Nucleus accumbens (tissue), 56 donors: Measurements from ENCODE around the gene CAPN11.
A peak's percentile ranks its signal among the peaks of the same experiment; 100 is the strongest.

ENCODE experiments used
- DNase-seq, 56 donors: peaks; one replicate each; lab custom pipeline; 2025; lab: John Stamatoyannopoulos, UW

The CAPN11 gene

DNA sequence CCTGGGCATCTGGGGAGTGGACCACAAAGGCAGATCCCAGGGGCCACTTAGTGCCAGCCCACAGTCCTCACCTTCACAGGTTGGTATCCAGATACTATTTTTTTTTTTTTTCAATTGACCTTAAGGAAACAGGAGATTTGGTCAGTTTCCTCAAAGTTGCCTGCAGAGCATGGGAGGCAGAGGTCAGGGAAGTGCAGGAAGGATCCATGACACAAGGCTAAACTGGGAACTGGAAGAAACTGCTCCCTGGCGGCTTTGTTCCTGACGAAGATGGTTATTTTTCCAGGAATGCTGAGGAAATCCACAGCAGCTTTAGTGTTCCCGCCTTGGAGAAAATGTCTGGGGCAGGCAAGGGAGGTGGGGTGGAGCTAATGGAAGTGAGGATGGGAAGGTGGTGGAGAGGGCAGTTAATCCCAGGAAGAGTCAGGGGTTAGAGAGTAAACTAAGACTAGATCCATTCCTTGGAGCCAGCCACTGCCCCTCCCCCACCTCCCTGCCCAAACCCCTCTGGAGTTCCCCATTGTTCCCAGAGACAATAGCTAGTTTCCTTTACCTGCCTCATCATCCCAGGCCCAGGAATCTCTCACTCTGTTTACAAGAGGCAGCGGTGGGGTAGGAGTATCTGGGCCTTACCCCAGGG is 43.8 kb downstream of the CAPN11 start:
- DNase-seq: no peak

- no peak for DNase-seq
Measured at GRCh38 chr6:44202972-44203750, 44.5 kb downstream of the CAPN11 start.

GRCh38 chr6:44203955-44204354 is 45.3 kb downstream of the CAPN11 start:
- DNase-seq: no peak

DNA sequence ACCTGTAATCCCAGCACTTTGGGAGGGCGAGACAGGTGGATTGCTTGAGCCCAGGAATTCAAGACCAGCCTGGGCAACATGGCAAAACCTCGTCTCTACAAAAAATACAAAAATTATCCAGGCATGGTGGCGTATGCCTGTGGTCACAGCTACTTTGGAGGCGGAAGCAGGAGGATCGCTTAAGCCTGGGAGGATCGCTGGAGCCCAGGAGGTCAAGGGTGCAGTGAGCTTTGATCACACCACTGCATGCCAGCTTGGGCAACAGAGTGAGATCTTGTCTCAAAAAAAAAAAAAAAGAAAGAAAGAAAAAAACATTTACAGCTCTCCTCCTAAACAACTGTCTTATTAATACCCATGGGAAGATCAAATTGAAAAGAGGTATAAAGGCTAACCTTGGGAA is 49.3 kb downstream of the CAPN11 start:
- no peak for DNase-seq

GRCh38 chr6:44211284-44211683 is 52.7 kb downstream of the CAPN11 start:
- no peak for DNase-seq

- DNase-seq: no peak
Measured at GRCh38 chr6:44214307-44214706, 55.7 kb downstream of the CAPN11 start.

- DNase-seq: no peak
Measured at GRCh38 chr6:44216677-44217331, 58.2 kb downstream of the CAPN11 start, which contains the start of gene MYMX. Gene MYMX (plus strand): TSS chr6:44216926. CDS start chr6:44217472, 546 bp downstream.

DNA sequence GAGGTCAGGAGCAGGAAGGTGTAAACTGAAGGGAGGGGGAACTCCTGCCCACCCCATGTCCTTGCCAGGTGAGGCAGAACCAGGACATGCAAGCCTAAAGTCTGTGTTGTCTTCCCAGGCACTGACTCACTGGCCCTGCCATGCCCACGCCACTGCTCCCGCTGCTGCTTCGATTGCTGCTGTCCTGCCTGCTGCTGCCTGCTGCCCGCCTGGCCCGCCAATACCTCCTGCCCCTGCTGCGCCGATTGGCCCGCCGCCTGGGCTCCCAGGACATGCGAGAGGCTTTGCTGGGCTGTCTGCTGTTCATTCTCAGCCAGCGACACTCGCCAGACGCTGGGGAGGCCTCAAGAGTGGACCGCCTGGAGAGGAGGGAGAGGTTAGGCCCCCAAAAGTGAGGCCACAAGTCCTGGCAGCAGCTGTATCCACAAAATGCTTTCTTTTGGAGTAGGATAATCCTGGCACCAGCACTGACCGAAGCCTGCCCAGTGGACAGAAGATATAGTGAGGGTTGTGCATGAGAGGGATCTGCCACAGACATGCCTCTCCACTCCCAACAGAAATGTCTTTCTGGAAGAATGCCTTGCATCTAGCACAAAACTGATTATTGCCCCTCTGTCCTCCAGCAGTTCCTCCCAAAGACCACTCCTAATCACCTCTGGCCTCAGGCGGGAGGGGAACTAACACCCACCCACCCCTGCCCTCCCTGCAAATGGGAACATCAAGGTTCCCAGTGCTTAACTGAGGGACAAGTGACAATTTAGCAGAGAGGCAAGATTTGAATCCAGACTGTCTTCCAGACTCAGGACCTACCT is 58.9 kb downstream of the CAPN11 start:
- DNase-seq: peak in 32 of 56 donors; percentile 7 to 74 (median 30)

- peak in 37 of 56 donors; percentile 11 to 70 (median 38) for DNase-seq
Measured at GRCh38 chr6:44219053-44219814, 60.6 kb downstream of the CAPN11 start.

GRCh38 chr6:44219815-44220784 is 61.5 kb downstream of the CAPN11 start:
- no peak for DNase-seq

GRCh38 chr6:44220913-44221290 is 62.3 kb downstream of the CAPN11 start:
- DNase-seq: no peak

- peak in 50 of 56 donors; percentile 6 to 81 (median 56) for DNase-seq
Measured at GRCh38 chr6:44221291-44221960, 62.8 kb downstream of the CAPN11 start.

GRCh38 chr6:44221961-44222335 is 63.3 kb downstream of the CAPN11 start:
- DNase-seq: peak in 1 of 56 donors; percentile 55

DNA sequence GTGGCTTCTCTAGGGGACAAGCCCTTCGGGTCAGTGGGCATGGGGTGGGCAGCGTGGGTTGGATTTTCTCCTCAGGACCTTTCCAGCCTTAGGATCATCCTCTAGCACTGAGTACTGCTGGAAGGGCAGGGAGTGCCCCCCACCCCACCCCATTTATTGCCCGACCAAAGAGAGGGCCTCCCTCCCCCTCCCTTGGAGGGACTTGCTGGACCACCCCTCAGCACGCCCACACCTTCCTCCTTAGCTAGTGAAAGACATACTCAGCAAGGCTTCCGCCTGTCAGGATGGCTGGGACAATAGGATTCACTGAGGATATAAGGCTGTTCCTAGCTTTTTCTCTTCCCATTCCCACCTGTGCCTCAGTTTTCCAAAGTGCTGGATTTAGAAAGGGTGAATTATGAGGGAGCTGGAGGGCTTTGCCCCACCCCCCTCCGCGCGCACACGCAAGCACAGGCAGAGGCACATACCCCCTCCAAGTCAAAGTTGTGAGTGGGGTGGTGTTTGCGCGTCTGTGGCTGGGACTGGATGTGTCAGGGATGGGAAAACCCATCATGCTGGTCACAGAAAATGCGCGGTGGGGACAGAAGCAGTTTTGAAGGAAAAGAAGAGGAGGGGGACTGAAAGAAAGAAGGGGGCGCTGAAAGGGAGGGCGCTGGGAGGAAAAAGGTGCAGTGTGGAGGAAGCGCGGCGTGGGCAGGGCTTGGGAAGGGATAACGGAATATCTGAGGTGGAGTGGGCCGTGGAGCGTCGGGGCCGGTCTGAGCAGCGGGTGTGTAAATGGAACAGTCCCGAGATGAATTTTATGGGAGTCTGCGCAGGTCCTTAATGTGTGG is 64.1 kb downstream of the CAPN11 start:
- DNase-seq: peak in 3 of 56 donors; percentile 33 to 58 (median 54)

- peak in 49 of 56 donors; percentile 14 to 83 (median 53) for DNase-seq
Measured at GRCh38 chr6:44223319-44224028, 64.9 kb downstream of the CAPN11 start, which contains the start of gene SLC29A1. Gene SLC29A1 (plus strand): TSS chr6:44223595. CDS start chr6:44227314, 3,719 bp downstream.
